ENCODE measurements around the gene VAV2. TPM values are rescaled to one million over a fixed set of nuclear protein-coding genes. Genes with fewer than 3 reads are reported as not detected.

Gene VAV2
- total and polyA plus RNA-seq, 2 experiments from 2014 or later, result 8.1 to 28.9 TPM

DNA sequence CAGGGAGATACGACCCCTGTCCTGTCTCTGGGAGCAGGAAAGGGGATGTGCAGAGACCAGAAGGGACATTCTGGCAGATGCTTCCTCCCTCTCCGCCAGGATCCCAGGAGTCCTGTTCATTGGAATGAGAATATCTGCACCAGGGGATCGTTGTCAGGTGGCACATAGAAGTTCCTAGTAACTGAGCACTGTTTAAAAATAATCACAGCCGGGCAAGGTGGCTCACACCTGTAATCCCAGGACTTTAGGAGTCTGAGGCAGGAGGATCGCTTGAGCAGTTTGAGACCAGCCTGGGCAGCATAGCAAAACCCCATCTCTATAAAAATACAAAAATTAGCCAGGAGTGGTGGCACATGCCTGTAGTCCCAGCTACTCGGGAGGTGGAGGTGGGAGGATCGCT is 266.2 kb downstream of the VAV2 start (continued):
- no peak for TF ChIP-seq ZNF462 (CRISPR knock-in tag; IDR thresholded peaks at IDR 0.05)

- Mint-ChIP-seq H3K36me3 (ENCODE audit: low read depth) (peaks cover 7% of the 10 kb centered on the region; the same call in 2 of the 3 replicates), H3K27me3 (ENCODE audit: insufficient read depth, low read depth, poor library complexity) (peaks cover 10% of the 10 kb centered on the region), H3K4me3 (no peak overlapping the region), H3K27ac (no peak overlapping the region), H3K4me1 (peaks cover 11% of the 10 kb centered on the region), H3K9me3 (peaks cover 9% of the 10 kb centered on the region)
- Histone ChIP-seq H3K4me3 (no peak overlapping the region), H3K27me3 (ENCODE audit: insufficient read depth) (no peaks in the 10 kb centered on the region), H3K79me2 (replicated peaks; ENCODE audit: insufficient read depth) (no peaks in the 10 kb centered on the region), H3K27ac (ENCODE audit: low read depth) (no peak overlapping the region), H3F3A (replicated peaks; ENCODE audit: low read depth) (no peaks in the 10 kb centered on the region), H3K9me2 (ENCODE audit: insufficient read depth) (no peaks in the 10 kb centered on the region), H3K36me3 (ENCODE audit: insufficient read depth) (no peaks in the 10 kb centered on the region; the same call in 1 of the 2 replicates), H3K4me1 (ENCODE audit: insufficient read depth) (no peaks in the 10 kb centered on the region), H4K20me1 (replicated peaks; ENCODE audit: insufficient read depth) (no peaks in the 10 kb centered on the region), H3K4me2 (no peak overlapping the region), H2AFZ (no peak overlapping the region)
- no peak for ATAC-seq
- no peak for DNase-seq (ENCODE audit: low spot score)
- TF ChIP-seq EZH2 (IDR thresholded peaks at IDR 0.05; ENCODE audit: low read depth, unreplicated experiment), result no peak
- no peak for TF ChIP-seq CREB1 (CRISPR knock-in tag; IDR thresholded peaks at IDR 0.05; ENCODE audit: low read depth)
- no peak for TF ChIP-seq ZNF462 (CRISPR knock-in tag; IDR thresholded peaks at IDR 0.05)
- no peak for TF ChIP-seq NANOG (IDR thresholded peaks at IDR 0.05; ENCODE audit: borderline replicate concordance)
- no peak for TF ChIP-seq STAT1 (IDR thresholded peaks at IDR 0.05; ENCODE audit: unreplicated experiment)
- TF ChIP-seq, protein P1, sequence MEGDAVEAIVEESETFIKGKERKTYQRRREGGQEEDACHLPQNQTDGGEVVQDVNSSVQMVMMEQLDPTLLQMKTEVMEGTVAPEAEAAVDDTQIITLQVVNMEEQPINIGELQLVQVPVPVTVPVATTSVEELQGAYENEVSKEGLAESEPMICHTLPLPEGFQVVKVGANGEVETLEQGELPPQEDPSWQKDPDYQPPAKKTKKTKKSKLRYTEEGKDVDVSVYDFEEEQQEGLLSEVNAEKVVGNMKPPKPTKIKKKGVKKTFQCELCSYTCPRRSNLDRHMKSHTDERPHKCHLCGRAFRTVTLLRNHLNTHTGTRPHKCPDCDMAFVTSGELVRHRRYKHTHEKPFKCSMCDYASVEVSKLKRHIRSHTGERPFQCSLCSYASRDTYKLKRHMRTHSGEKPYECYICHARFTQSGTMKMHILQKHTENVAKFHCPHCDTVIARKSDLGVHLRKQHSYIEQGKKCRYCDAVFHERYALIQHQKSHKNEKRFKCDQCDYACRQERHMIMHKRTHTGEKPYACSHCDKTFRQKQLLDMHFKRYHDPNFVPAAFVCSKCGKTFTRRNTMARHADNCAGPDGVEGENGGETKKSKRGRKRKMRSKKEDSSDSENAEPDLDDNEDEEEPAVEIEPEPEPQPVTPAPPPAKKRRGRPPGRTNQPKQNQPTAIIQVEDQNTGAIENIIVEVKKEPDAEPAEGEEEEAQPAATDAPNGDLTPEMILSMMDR (conservative IDR thresholded peaks at IDR 0.05; ENCODE audit: low read depth in 2 of 2), result no peak
Observed at GRCh38 chr9:133718563-133719315, 273.4 kb downstream of the VAV2 start.

Measured in GM23338 (cell line).